ES-I3 (cell line): ENCODE measurements around the gene GOPC.
"Not testable (repeated sequence)": the region's sequence is repeated elsewhere in the genome, so short reads cannot be mapped to it uniquely, and the experiment has no call there.

Experiments used
- H3K36me3 ChIP-seq: 2 replicates; pipeline ENCODE4 v1.6.1; 2013; ENCODE audit warnings: mild to moderate bottlenecking, low read length, control low read depth, moderate library complexity; ENCODE audit not compliant: insufficient read depth
- H3K4me1 ChIP-seq: 2 replicates; pipeline ENCODE4 v1.6.1; 2013; ENCODE audit warnings: mild to moderate bottlenecking, control low read depth, low read length; ENCODE audit not compliant: insufficient read depth
- H3K9ac ChIP-seq: 2 replicates; pipeline ENCODE4 v1.6.1; 2013; ENCODE audit warnings: low read depth, mild to moderate bottlenecking, low read length, moderate library complexity
- H3K9me3 ChIP-seq: 2 replicates; pipeline ENCODE4 v1.6.1; 2013; ENCODE audit warnings: mild to moderate bottlenecking, low read length, moderate library complexity; ENCODE audit not compliant: control insufficient read depth, insufficient read depth

The GOPC gene

GRCh38 chr6:117525607-117526006 is 76.7 kb downstream of the GOPC start:
- no peaks in the 10 kb centered on the region for H3K36me3 ChIP-seq
- no peaks in the 10 kb centered on the region for H3K4me1 ChIP-seq
- H3K9me3 ChIP-seq: no peaks in the 10 kb centered on the region
- H3K9ac ChIP-seq: no peak overlapping the region

GRCh38 chr6:117521791-117522502 is 80.4 kb downstream of the GOPC start:
- H3K4me1 ChIP-seq: no peaks in the 10 kb centered on the region
- H3K9me3 ChIP-seq: no peaks in the 10 kb centered on the region
- no peak overlapping the region for H3K9ac ChIP-seq
- no peaks in the 10 kb centered on the region for H3K36me3 ChIP-seq

- H3K4me1 ChIP-seq: no peaks in the 10 kb centered on the region
- H3K9me3 ChIP-seq: no peaks in the 10 kb centered on the region
- no peak overlapping the region for H3K9ac ChIP-seq
- H3K36me3 ChIP-seq: no peaks in the 10 kb centered on the region
Observed at GRCh38 chr6:117520603-117521395, 81.5 kb downstream of the GOPC start.

DNA sequence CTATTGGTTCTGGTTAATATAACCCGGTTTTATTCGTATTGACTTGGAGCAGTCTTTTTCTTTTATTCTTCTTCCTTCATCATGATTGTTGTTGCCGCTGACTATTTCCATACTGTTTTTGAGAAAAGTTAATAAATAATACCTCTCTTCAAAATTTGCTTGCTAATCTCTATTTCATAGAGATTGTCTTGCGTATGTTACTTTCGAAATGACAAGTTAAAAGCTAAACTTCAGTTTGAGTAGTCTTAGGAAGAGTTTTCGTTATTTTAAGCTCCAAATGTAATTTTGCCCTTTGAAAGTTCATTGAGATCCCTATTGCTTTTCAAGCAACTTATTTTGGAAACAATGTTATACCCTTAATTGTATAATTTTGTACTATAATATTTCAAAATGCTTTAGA is 83.4 kb downstream of the GOPC start:
- H3K9ac ChIP-seq: no peak overlapping the region

GRCh38 chr6:117517995-117518394 is 84.3 kb downstream of the GOPC start:
- not testable (repeated sequence) for H3K9me3 ChIP-seq, H3K36me3 ChIP-seq, H3K9ac ChIP-seq, H3K4me1 ChIP-seq

More for the DNA sequence above, 83.4 kb downstream of the GOPC start:
- no peaks in the 10 kb centered on the region for H3K9me3 ChIP-seq
- no peaks in the 10 kb centered on the region for H3K4me1 ChIP-seq
- H3K36me3 ChIP-seq: no peaks in the 10 kb centered on the region

DNA sequence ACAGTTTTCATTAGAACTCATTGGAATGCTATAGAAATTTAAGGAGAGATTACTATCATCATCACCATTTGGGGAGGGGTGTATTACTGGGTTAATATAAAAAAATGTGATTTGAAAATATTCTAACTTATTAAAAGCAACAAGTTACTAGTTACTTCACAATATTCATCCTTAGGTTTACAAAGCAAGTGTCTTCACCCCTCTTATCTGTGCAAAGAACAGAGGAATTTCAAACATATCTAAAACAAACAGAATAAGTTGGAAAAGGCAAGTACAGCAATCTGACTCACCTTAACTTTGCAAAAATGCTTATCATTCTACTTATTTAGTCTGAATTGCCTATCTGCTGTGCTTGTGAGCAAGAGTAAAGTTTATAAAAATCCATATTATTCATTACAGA is 87.0 kb downstream of the GOPC start:
- Histone ChIP-seq H3K9me3 (no peaks in the 10 kb centered on the region), H3K9ac (no peak overlapping the region), H3K4me1 (0 out of 2 replicates have a peak, but pooled peaks cover 5% of the 10 kb centered on the region), H3K36me3 (no peaks in the 10 kb centered on the region)

GRCh38 chr6:117514655-117515054 is 87.7 kb downstream of the GOPC start:
- 0 out of 2 replicates have a peak, but pooled peaks cover 5% of the 10 kb centered on the region for H3K4me1 ChIP-seq
- H3K9ac ChIP-seq: no peak overlapping the region
- H3K9me3 ChIP-seq: no peaks in the 10 kb centered on the region
- no peaks in the 10 kb centered on the region for H3K36me3 ChIP-seq

DNA sequence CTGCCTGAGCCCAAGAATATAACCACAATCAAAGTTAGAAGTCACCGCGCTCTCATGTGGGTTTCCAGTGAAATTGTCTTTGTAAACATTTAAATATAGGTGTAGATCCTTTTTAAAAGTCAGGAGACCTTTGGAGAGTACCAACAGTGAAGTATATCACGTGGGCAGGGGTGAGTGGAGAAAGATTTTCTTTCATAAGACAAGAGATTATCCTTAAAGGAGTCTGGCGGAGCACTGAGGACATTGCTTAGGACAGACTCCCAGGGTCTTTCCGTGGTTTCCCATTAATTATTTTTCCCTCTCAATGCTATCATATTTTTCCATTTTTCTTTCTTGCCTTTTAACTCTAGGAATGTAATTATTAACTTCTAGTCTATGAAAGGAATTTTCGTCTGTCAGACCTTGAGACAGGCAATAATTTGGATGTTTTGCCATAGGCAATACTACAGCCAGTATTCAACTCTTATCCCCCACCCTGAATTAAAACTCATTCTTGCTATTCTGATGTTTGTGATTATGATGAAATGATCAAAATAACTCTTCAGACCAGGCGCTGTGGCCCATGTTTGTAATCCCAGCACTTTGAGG is 88.4 kb downstream of the GOPC start:
- no peaks in the 10 kb centered on the region for H3K9me3 ChIP-seq
- no peaks in the 10 kb centered on the region for H3K36me3 ChIP-seq
- 0 out of 2 replicates have a peak, but pooled peaks cover 5% of the 10 kb centered on the region for H3K4me1 ChIP-seq
- no peak overlapping the region for H3K9ac ChIP-seq

DNA sequence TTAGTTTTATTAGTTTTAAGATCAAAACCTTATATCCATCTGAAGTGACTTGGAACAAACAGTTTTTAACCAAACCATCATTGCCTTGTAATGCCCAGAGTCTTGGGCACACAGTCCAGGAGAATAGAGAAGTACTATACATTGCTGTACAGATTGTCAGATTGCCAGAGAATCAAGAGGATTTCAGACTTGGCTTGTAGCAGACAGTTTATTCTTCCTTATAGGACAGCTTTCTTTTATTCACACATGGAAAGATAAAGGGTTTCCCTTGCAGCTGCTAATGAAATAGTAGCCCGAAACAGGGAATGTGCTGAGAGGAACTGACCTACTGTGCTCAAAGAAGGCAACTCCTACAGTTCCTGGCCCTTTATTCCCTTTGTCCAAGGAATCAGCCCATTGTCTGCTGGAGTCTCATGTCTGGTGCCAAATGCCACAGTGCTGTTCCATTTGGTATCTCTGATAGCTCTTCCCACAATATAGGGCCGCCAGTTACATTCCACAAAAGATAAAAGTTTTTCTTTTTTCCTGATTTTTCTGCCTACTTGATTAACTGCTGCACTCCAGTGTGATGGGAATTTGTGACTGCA is 89.2 kb downstream of the GOPC start:
- H3K9me3 ChIP-seq: no peaks in the 10 kb centered on the region
- 0 out of 2 replicates have a peak, but pooled peaks cover 5% of the 10 kb centered on the region for H3K4me1 ChIP-seq
- no peak overlapping the region for H3K9ac ChIP-seq
- peaks cover 3% of the 10 kb centered on the region; the same call in 1 of the 2 replicates for H3K36me3 ChIP-seq

DNA sequence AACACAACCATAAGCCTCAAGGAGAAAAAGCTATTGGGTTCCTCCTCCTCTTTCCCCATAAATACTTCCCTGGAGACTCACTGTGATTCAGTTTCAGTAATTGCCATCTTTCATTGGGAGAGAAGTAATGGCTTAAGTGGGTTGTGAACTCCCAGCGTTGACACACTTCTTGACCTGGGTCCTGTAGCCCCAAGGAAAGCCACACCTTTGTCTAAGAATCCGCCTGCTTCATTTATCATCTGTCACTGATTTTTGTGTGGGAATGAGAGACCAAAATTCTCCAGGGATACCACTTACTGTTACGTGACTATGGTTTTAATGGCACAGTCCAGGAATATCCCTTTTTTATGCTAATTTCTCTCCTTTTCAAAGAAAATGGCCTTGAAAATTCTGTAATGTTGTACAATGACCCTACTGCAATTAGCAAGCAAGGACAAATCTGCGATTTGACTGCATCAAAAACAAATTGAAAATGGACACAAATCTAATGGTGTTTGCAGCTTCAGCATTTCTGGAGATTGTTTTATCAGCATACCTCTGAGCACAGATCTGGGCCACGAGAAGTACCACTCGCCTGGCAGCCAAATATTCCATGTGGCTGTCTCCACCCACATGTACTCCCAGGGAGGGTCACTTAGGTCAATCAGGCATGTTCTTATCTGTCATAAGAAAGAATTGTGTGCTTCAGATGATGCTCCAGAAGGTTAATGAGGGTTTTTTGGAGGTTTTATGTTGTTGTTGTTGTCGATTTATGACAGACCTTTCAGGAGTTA is 90.1 kb downstream of the GOPC start:
- Histone ChIP-seq H3K4me1 (0 out of 2 replicates have a peak, but pooled peaks cover 5% of the 10 kb centered on the region), H3K9ac (no peak overlapping the region), H3K36me3 (peaks cover 3% of the 10 kb centered on the region; the same call in 1 of the 2 replicates), H3K9me3 (no peaks in the 10 kb centered on the region)
